Activated B cell treated with CpG ODN at 0.5 μM for 24 hours (primary cell): ENCODE data around the gene PLEK2. TPM values are rescaled to one million over a fixed set of nuclear protein-coding genes. Genes with fewer than 3 reads are reported as not detected.

Experiments used
- total RNA-seq: library from RNA; stranded (reverse); gene quantifications from 2 replicates; pipeline ENCODE4 v1.2.3, GENCODE V29; 2022

The PLEK2 gene
- total RNA-seq, 1 donor from 2014 or later: not detected

Other genes starting within 250 kb of the PLEK2 start
- gene GARIN2, start 222.7 kb downstream of the PLEK2 start, total RNA-seq: 0.51 TPM in 2 replicates
- gene PALS1, start 170.7 kb downstream of the PLEK2 start, total RNA-seq: 10.1 and 11.4 TPM in 2 replicates
- 27.8 and 29.4 TPM in 2 replicates for gene ATP6V1D, start 52.4 kb downstream of the PLEK2 start, total RNA-seq
- gene EIF2S1, start 51.8 kb downstream of the PLEK2 start, total RNA-seq: 84.4 and 96.7 TPM in 2 replicates
- gene TMEM229B, start 76.6 kb upstream of the PLEK2 start, total RNA-seq: 3.3 and 3.7 TPM in 2 replicates
- gene PLEKHH1, start 121.1 kb upstream of the PLEK2 start, total RNA-seq: 0.20 and 0.61 TPM in 2 replicates
- 21.9 and 26.4 TPM in 2 replicates for gene PIGH, start 188.1 kb upstream of the PLEK2 start, total RNA-seq
- gene ARG2, start 207.8 kb upstream of the PLEK2 start, total RNA-seq: 0.40 and 0.46 TPM in 2 replicates